GM21619 (cell line): ENCODE results near the gene CHCHD10.

Experiments used
- ATAC-seq: cut with Tn5 transposase; IDR thresholded peaks from one replicate; pipeline ENCODE4 v1.9.1; 2021; ENCODE audit not compliant: unreplicated experiment

Gene CHCHD10

DNA sequence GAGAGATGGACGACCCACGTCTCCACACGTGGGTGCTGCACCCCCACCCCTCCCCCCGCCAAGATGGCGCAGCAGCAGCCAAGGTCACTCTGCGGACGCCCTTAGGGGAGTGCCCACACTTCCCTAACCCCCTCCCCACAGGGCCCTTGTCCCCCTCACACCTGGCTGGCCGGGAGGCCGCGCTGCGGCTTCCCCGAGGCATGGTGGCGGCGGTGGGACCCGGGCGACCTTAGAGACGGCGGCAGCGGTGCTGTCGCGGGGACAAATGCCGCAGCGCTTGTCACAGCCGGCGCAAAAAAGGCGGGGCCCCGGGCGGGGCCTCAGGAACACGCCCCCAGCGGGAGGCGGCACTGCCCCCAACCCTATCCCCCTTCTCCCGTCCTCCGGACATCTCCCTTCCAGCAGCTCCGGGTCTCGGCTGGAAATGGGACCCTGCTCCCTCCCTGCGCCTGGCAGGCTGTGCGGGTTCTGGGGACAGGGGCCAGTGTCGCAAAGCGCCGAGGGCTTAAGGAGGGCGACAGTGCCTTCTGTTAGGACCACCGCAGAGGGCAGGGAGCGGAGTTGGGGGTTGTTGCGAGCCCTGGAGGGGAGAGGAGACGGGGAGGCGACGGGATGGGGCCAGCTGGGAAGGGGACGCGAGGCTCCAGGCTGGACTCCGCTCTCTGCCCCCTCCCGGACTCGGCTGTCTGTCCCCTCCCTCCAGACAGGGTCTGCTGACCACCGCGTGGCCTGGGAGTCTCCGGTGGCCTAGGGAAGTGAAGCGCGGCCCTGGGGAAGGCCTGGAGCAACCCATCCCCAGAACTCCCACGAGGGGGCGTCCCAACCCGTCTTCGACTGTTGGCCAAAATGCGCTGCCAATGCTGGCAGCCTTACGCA, at the start of gene CHCHD10:
Gene CHCHD10 (minus strand): TSS at position 300 of the 876 bp plus-strand sequence. CDS start 98 bp downstream, at position 202.
- ATAC-seq, result no peak

DNA sequence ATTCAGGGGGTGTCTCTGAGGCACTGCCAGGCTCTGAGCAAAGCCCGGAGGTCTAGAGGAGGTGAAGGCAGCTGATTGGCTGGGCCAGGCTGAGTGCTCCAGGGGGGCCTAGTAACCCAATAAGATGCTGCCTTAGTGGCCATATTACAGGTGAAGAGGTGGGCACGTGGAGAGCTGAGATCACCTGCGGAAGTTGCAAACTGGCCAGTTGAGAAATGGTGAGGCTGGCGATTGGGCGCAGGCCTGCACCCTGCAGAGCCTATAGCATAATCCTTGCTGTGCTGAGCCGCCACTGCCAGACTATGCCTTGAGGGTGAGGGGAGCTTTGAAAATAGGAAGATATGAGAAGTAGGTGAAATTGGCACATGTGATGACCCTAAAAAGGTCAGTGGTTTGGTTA, 49.4 kb upstream of the CHCHD10 start:
- ATAC-seq, result no peak

GRCh38 chr22:23816156-23816976, 48.6 kb upstream of the CHCHD10 start:
- no peak for ATAC-seq

- ATAC-seq, result no peak
Measured at GRCh38 chr22:23815541-23816155, 47.9 kb upstream of the CHCHD10 start.

GRCh38 chr22:23812378-23812777, 44.6 kb upstream of the CHCHD10 start:
- no peak for ATAC-seq

DNA sequence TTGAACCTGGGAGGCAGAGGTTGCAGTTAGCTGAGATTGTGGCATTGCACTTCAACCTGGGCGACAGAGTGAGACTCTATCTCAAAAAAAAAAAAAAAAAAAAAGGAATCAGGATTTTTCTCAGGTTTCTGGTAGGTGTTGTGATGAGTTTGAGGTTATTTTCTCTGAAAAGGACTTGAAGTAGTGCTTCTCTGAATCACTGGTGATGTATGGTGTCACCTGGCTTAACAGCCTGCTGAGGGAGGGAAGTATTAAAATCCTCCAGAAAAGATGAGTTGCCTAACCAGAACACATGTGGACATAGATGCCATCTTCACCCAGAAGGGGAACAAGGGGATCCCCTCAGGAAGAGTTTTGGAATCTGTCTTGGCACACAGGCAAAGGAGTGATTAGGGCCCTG, 39.1 kb upstream of the CHCHD10 start:
- no peak for ATAC-seq

DNA sequence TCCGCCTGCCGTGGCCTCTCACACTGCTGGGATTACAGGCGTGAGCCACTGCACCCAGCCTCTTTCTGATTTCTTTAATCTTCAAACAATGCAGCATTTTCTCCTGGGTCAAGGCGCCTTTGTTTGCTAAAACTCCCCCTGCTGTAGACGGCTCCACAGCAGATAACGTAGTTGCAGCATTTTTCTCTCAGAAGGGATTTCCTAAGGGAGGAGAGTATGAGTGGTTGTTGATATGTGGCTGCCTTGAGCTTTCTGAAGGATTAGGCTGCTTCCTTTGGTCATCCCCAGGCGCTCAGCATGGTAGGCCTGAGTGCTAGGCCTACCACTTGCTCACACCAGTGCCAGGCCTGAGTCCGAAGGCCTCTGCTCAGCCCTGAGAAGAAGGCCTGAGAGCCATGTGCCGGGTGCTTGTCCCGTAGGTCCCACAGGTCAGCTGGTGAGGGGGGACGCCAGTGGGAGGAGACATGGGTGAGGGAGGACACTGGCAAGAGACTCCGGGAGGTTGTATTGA, 37.1 kb upstream of the CHCHD10 start:
- no peak for ATAC-seq

DNA sequence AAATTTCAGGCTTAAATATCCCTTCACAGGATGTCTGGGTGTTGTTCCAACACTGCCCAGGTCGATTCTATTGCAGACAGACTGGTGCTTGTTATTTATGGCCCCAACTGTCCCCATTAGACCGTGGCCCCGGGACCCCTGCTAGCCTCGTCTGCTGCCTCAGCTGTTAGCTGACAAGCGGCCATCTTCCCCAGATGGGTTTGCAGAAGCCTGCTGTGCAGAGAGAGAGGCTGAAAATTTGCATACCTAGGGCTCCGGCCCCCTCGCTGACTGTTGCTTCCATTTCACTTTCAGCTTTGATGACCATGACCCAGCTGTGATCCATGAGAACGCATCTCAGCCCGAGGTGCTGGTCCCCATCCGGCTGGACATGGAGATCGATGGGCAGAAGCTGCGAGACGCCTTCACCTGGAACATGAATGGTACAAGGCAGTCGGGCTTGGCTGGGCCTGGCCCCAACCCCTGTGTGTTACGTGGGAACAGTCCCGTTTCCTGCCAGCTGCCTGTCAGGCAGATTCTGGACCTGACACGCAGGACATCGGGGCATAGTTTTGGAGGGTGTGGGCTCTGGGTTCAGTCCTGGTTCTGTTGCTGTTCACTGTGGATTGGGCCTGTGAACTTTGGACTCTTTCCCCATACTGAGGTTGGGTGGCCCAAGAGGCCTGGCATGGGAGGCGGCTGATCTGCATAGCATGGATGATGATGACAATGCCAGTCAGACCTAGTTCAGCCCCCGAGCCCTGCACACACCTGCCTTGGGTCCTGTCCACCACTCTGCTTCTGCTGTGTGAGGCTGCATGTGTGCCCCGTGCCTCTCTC, 35.4 kb upstream of the CHCHD10 start:
- ATAC-seq, result no peak

- ATAC-seq, result no peak
Measured at GRCh38 chr22:23801886-23802377, 34.2 kb upstream of the CHCHD10 start.

DNA sequence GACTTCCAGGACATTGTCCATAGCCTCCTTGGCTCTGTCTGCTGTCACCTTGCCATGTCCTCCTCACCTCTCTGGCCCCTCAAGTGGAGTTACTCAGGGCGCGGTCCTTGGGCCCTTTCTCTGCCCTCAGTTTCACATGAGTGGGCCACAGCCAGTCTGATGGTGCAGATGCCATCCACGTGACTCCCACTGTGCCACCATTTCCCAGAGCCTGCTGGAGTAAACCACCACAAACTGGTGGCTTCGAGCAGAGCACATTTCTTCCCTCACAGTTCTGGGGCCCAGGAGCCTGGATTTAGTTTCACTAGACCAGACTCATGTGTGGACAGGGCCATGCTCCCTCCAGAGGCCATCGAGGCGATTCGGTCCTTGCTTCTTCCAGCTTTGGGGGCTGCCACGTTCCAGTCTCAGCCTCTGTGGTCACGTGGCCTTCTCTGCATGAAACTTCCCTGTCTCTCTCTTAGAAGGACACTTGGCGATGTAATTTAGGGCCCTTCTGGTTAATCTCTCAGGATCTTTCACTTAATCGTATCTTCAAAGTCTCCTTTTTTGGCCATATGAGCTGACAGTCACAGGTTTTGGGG, 33.6 kb upstream of the CHCHD10 start:
- no peak for ATAC-seq

- peak; percentile 71 for ATAC-seq
Measured at GRCh38 chr22:23800297-23801237, 32.8 kb upstream of the CHCHD10 start.

DNA sequence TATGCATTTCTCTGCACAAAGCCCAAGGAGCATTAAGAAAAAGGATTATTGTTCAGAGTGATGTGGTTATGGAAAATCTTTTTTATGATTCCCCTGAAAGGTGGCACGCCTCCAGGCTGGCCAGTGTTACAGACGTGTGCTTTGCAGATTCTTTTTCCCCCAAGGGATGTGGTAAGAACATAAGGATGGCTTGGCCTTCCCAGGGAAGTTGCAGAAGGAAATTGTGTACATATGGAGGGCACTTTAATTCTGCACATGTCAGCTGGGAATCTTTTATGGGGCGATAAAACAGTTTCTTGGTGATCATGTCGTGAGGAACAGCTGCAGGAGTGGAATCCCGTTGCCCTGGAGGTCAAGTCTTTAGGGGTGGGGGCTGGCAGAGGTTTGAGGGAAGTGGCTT, 28.7 kb upstream of the CHCHD10 start:
- ATAC-seq, result no peak

DNA sequence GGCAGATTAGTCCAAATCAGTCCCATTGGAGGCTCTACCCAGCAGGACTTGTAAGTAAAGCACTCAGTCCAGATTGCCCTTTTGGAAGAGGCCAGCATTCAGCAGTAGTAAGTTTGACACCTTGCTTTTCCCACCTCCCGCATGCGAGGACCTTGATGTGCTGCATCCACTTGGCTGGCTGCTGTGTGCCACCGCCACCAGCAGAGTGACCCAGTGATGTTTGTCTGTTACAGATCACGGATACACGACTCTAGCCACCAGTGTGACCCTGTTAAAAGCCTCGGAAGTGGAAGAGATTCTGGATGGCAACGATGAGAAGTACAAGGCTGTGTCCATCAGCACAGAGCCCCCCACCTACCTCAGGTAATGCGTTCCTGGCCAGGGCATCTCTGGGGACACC, 25.6 kb upstream of the CHCHD10 start:
- no peak for ATAC-seq

GRCh38 chr22:23791738-23792645, 24.2 kb upstream of the CHCHD10 start:
- no peak for ATAC-seq

DNA sequence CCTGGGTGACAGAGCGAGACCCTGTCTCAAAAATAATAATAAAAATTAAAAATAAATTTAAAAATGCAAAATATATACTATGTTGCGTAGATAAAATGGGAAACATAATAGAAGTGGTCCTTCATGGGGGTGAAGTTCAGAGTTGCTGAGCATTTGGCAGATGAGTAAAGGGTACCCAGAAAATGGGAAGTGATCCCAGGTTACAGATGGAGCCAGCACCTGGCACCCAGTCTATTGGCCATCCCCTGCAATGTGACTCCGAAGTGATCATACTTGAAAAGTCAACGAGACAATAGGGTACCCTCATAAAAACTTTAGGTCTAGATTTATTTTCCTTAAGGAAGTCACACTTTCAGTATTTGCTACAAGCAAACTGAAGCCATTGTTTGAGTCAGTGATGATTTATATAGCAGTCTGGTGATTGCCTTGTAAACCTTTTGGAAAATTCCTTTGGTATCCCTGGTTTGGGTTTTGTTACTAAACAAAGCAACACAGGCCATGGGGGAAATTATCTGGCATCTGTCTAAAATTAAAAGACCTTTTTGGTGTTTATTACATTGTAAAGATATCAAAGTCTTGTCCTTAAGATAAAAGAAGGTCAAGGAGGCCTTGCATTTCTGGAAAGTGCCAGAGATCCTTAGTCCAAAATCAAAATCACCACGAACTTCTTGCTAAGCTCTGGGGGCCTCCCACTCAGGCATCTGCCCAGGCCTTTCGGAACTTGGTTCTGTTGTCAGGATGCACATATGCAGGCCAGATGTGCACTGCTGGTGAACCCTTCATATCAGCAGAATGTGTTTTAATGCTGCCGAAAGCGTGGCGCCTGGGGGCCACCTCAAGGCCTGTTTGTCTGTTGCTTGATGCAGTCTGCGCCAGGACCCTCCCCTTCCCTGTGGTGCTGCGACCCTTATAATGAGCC, 23.3 kb upstream of the CHCHD10 start:
- no peak for ATAC-seq

GRCh38 chr22:23789638-23790037, 21.9 kb upstream of the CHCHD10 start:
- ATAC-seq, result no peak

DNA sequence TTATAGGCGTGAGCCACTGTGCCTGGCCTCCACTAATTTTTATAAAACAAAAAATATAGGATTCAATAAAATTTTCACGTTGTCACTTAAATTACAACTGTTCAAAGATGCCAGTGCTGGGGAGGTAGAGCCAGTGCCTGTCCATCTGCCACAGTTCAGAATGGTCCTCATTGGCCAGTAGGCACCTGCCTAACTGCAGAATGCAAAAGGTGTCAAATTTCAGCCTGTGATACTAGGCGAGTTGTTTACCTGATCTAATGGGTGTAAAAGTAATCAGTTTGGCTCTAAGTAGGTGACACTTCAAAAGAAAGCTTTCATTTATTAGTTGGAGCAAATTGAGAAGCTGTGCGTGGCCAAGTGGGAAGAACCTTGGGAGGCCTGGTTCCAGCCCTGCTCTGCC, 21.3 kb upstream of the CHCHD10 start:
- no peak for ATAC-seq
